NCI-H2029 (cell line): ENCODE data around the gene CYBRD1.
A peak's percentile ranks its signal among the peaks of the same experiment; 100 is the strongest.

Experiments used
- DNase-seq: peaks from one replicate; lab custom pipeline; 2025; lab: John Stamatoyannopoulos, UW

The CYBRD1 gene

GRCh38 chr2:171553858-171554257, 31.6 kb downstream of the CYBRD1 start:
- DNase-seq = peak; percentile 96

- DNase-seq = no peak
Observed at GRCh38 chr2:171554991-171555615, 32.8 kb downstream of the CYBRD1 start.

- no peak for DNase-seq
Observed at GRCh38 chr2:171557363-171557762, 35.1 kb downstream of the CYBRD1 start.

- DNase-seq = no peak
Observed at GRCh38 chr2:171563301-171563700, 41.0 kb downstream of the CYBRD1 start.

- DNase-seq = no peak
Observed at GRCh38 chr2:171564463-171564862, 42.2 kb downstream of the CYBRD1 start.

- DNase-seq = no peak
Observed at GRCh38 chr2:171566057-171566456, 43.8 kb downstream of the CYBRD1 start.

GRCh38 chr2:171566753-171567152, 44.5 kb downstream of the CYBRD1 start:
- no peak for DNase-seq

GRCh38 chr2:171568089-171568488, 45.8 kb downstream of the CYBRD1 start:
- DNase-seq = no peak

GRCh38 chr2:171571721-171572120, 49.4 kb downstream of the CYBRD1 start:
- DNase-seq = no peak

- peak; percentile 30 for DNase-seq
Observed at GRCh38 chr2:171574149-171574795, 52.0 kb downstream of the CYBRD1 start.

GRCh38 chr2:171575606-171576005, 53.3 kb downstream of the CYBRD1 start:
- no peak for DNase-seq

GRCh38 chr2:171578127-171578803, 56.0 kb downstream of the CYBRD1 start:
- no peak for DNase-seq

- DNase-seq = no peak
Observed at GRCh38 chr2:171579481-171579880, 57.2 kb downstream of the CYBRD1 start.

- DNase-seq = no peak
Observed at GRCh38 chr2:171583566-171583965, 61.3 kb downstream of the CYBRD1 start.

- no peak for DNase-seq
Observed at GRCh38 chr2:171584001-171584400, 61.7 kb downstream of the CYBRD1 start.

- DNase-seq = no peak
Observed at GRCh38 chr2:171587132-171587531, 64.9 kb downstream of the CYBRD1 start.

- DNase-seq = no peak
Observed at GRCh38 chr2:171587567-171587966, 65.3 kb downstream of the CYBRD1 start.

- no peak for DNase-seq
Observed at GRCh38 chr2:171590116-171590515, 67.8 kb downstream of the CYBRD1 start.

- no peak for DNase-seq
Observed at GRCh38 chr2:171592036-171592555, 69.8 kb downstream of the CYBRD1 start.

GRCh38 chr2:171595456-171595855, 73.2 kb downstream of the CYBRD1 start:
- no peak for DNase-seq

- no peak for DNase-seq
Observed at GRCh38 chr2:171595896-171596295, 73.6 kb downstream of the CYBRD1 start.

- peak; percentile 62 for DNase-seq
Observed at GRCh38 chr2:171598713-171599319, 76.5 kb downstream of the CYBRD1 start.

GRCh38 chr2:171600126-171600525, 77.9 kb downstream of the CYBRD1 start:
- no peak for DNase-seq
